H1 (cell line): ENCODE results near the gene ANP32B. TPM values are rescaled to one million over a fixed set of nuclear protein-coding genes. Genes with fewer than 3 reads are reported as not detected.

ENCODE experiments used
- CTCF ChIA-PET: fragments of 300-600 bp; sonication (Branson Sonifier 250); formaldehyde crosslinking; loops from one replicate; lab custom pipeline; 2021; ENCODE audit not compliant: partially characterized antibody; lab: Charles Lee
- POLR2A ChIA-PET: fragments of 300-600 bp; sonication (Branson Sonifier 250); formaldehyde crosslinking; loops from one replicate; lab custom pipeline; 2021; ENCODE audit warnings: inconsistent platforms; ENCODE audit not compliant: partially characterized antibody; lab: Charles Lee
- DNase-seq, 2 experiments: peaks; one replicate each; pipeline versions ENCODE4 v3.0.0 to v3.0.0-alpha.2; 2010 to 2022; ENCODE audit warnings: low spot score in 2 of 2, low read depth in 1 of 2, mixed read lengths in 1 of 2
- FAIRE-seq: peaks from 2 replicates; lab custom pipeline; 2011; peaks lifted over from hg19 to GRCh38; lab: Jason Lieb, UNC
- H2AFZ ChIP-seq: 2 replicates; pipeline ENCODE4 v1.8.1; 2012; ENCODE audit warnings: low read length, inconsistent platforms
- H2AK5ac ChIP-seq: 2 replicates; pipeline ENCODE4 v1.6.1; 2013; ENCODE audit warnings: low read depth, low read length
- H2BK120ac ChIP-seq: replicated peaks from 2 replicates; pipeline ENCODE3; 2013; ENCODE audit warnings: low read depth, low read length, inconsistent platforms
- H2BK12ac ChIP-seq: 2 replicates; pipeline ENCODE4 v1.6.1; 2013; ENCODE audit warnings: low read depth, low read length
- H2BK15ac ChIP-seq: 2 replicates; pipeline ENCODE4 v1.6.1; 2013; ENCODE audit warnings: low read length
- H2BK20ac ChIP-seq: 2 replicates; pipeline ENCODE4 v1.6.1; 2013; ENCODE audit warnings: low read length
- H2BK5ac ChIP-seq: 2 replicates; pipeline ENCODE4 v1.6.1; 2013; ENCODE audit warnings: low read depth, low read length
- H3K14ac ChIP-seq: 2 replicates; pipeline ENCODE4 v1.6.1; 2013; ENCODE audit warnings: inconsistent platforms; ENCODE audit not compliant: insufficient read length
- H3K18ac ChIP-seq: 2 replicates; pipeline ENCODE4 v1.6.1; 2013; ENCODE audit warnings: low read length; ENCODE audit errors: extremely low read depth
- H3K23ac ChIP-seq: 2 replicates; pipeline ENCODE4 v1.6.1; 2013; ENCODE audit warnings: inconsistent platforms; ENCODE audit not compliant: insufficient read length
- H3K23me2 ChIP-seq: 2 replicates; pipeline ENCODE4 v1.6.1; 2013; ENCODE audit warnings: low read depth, low read length
- H3K27ac ChIP-seq: 2 replicates; pipeline ENCODE4 v1.6.1; 2011; ENCODE audit warnings: low read depth, low read length, inconsistent platforms
- H3K27me3 ChIP-seq, 4 experiments: replicated peaks in 1 of 4; 1 replicate in 1 of 4; 2 replicates in 3 of 4; pipeline versions ENCODE4 v1.6.1 to v1.8.1; 2011 to 2013; ENCODE audit warnings: low read length in 3 of 4, mild to moderate bottlenecking in 3 of 4, inconsistent platforms in 2 of 4, mixed read lengths in 2 of 4, moderate library complexity in 1 of 4; ENCODE audit not compliant: control insufficient read depth in 3 of 4, insufficient read depth in 3 of 4; ENCODE audit errors: extremely low read depth in 1 of 4
- H3K36me3 ChIP-seq, 4 experiments: 2 replicates each; pipeline versions ENCODE4 v1.6.1 to v1.8.1; 2011 to 2013; ENCODE audit warnings: mild to moderate bottlenecking in 4 of 4, low read length in 3 of 4, moderate library complexity in 2 of 4, control low read depth in 1 of 4, inconsistent platforms in 1 of 4; ENCODE audit not compliant: insufficient read depth in 4 of 4, control insufficient read depth in 2 of 4
- H3K4ac ChIP-seq: replicated peaks from 2 replicates; pipeline ENCODE3; 2013; ENCODE audit warnings: low read length, low read depth, mixed read lengths, inconsistent platforms; ENCODE audit not compliant: insufficient read length
- H3K4me1 ChIP-seq, 4 experiments: replicated peaks in 1 of 4; 1 replicate in 1 of 4; 2 replicates in 3 of 4; pipeline versions ENCODE4 v1.6.1 to v1.8.1; 2011 to 2013; ENCODE audit warnings: low read length in 3 of 4, inconsistent platforms in 2 of 4, mixed read lengths in 1 of 4; ENCODE audit not compliant: insufficient read depth in 4 of 4, control insufficient read depth in 3 of 4
- H3K4me2 ChIP-seq, 2 experiments: 2 replicates each; pipeline versions ENCODE4 v1.6.1 to v1.8.1; 2011 to 2013; ENCODE audit warnings: low read depth in 2 of 2, low read length in 2 of 2, control low read depth in 1 of 2, inconsistent platforms in 1 of 2, mild to moderate bottlenecking in 1 of 2; ENCODE audit not compliant: insufficient read depth in 1 of 2
- H3K4me3 ChIP-seq, 4 experiments: fragments of 200-600, 300-600 bp in 1 of 4; sonication (generic), shearing (Covaris generic), sonication (Bioruptor Twin) in 1 of 4; 2 replicates each; pipeline versions ENCODE4 v1.5.1 to v1.8.1; 2011 to 2016; ENCODE audit warnings: low read length in 4 of 4, low read depth in 3 of 4, control low read depth in 2 of 4, inconsistent platforms in 2 of 4, mild to moderate bottlenecking in 2 of 4, mixed read lengths in 1 of 4, moderate library complexity in 1 of 4; ENCODE audit not compliant: insufficient read depth in 2 of 4; ENCODE audit errors: extremely low read depth in 1 of 4
- H3K56ac ChIP-seq: replicated peaks from 2 replicates; pipeline ENCODE3; 2013; ENCODE audit warnings: low read depth, mild to moderate bottlenecking, mixed read lengths, low read length, inconsistent platforms; ENCODE audit not compliant: insufficient read length
- H3K79me1 ChIP-seq: 2 replicates; pipeline ENCODE4 v1.6.1; 2013; ENCODE audit warnings: low read depth, low read length, control low read depth
- H3K79me2 ChIP-seq, 2 experiments: 2 replicates each; pipeline versions ENCODE4 v1.6.1 to v1.8.1; 2012 to 2013; ENCODE audit warnings: low read length in 2 of 2, mild to moderate bottlenecking in 2 of 2, inconsistent platforms in 1 of 2; ENCODE audit not compliant: insufficient read depth in 2 of 2, control insufficient read depth in 1 of 2
- H3K9ac ChIP-seq, 4 experiments: replicated peaks in 1 of 4; 1 replicate in 1 of 4; 2 replicates in 3 of 4; pipeline versions ENCODE4 v1.6.1 to v1.8.1; 2011 to 2013; ENCODE audit warnings: low read depth in 3 of 4, low read length in 3 of 4, control low read depth in 2 of 4, mild to moderate bottlenecking in 2 of 4, moderate library complexity in 2 of 4, inconsistent platforms in 1 of 4; ENCODE audit errors: extremely low read depth in 1 of 4
- H3K9me3 ChIP-seq, 2 experiments: 2 replicates each; pipeline versions ENCODE4 v1.6.1 to v1.8.1; 2012 to 2013; ENCODE audit warnings: mild to moderate bottlenecking in 2 of 2, moderate library complexity in 2 of 2, control low read depth in 1 of 2, inconsistent platforms in 1 of 2, low read depth in 1 of 2, low read length in 1 of 2, mixed read lengths in 1 of 2; ENCODE audit not compliant: insufficient read depth in 2 of 2
- H4K20me1 ChIP-seq, 2 experiments: replicated peaks in 1 of 2; 2 replicates each; pipeline versions ENCODE3 to v1.8.1; 2011 to 2013; ENCODE audit warnings: inconsistent platforms in 2 of 2, low read length in 2 of 2, mild to moderate bottlenecking in 1 of 2; ENCODE audit not compliant: insufficient read depth in 2 of 2, control insufficient read depth in 1 of 2
- H4K5ac ChIP-seq: 2 replicates; pipeline ENCODE4 v1.6.1; 2013; ENCODE audit warnings: low read length, low read depth, mixed read lengths, inconsistent platforms; ENCODE audit not compliant: insufficient read length
- H4K8ac ChIP-seq: 2 replicates; pipeline ENCODE4 v1.8.0; 2013; ENCODE audit warnings: mild to moderate bottlenecking, moderate library complexity, low read length, inconsistent platforms; ENCODE audit not compliant: insufficient read depth; ENCODE audit errors: extremely low read depth
- H4K91ac ChIP-seq: replicated peaks from 2 replicates; pipeline ENCODE3; 2013; ENCODE audit warnings: low read length, mixed read lengths, inconsistent platforms; ENCODE audit not compliant: insufficient read length
- BCL11A ChIP-seq, 2 experiments: IDR thresholded peaks; one replicate each; pipeline ENCODE4 v1.6.1; 2011; ENCODE audit warnings: low read depth in 2 of 2, low read length in 2 of 2, mild to moderate bottlenecking in 2 of 2
- BRCA1 ChIP-seq: IDR thresholded peaks from 2 replicates; pipeline ENCODE4 v1.6.1; 2012; ENCODE audit warnings: low read depth, low read length, improper control_type of control experiment
- CREB1 ChIP-seq: IDR thresholded peaks from 2 replicates; pipeline ENCODE4 v1.6.1; 2012; ENCODE audit warnings: inconsistent platforms
- EGR1 ChIP-seq: IDR thresholded peaks from 2 replicates; pipeline ENCODE4 v1.6.1; 2011; ENCODE audit warnings: low read depth, low read length, borderline replicate concordance
- KDM1A ChIP-seq: fragments of 200-600, 300-600 bp; sonication (generic); IDR thresholded peaks from 2 replicates; pipeline ENCODE4 v1.7.1; 2016; ENCODE audit warnings: mild to moderate bottlenecking, low read length, borderline replicate concordance
- KDM4A ChIP-seq: IDR thresholded peaks from one replicate; pipeline ENCODE4 v1.7.1; 2012; ENCODE audit warnings: low read depth, mild to moderate bottlenecking, moderate library complexity, low read length, inconsistent platforms; ENCODE audit not compliant: severe bottlenecking
- NANOG ChIP-seq: IDR thresholded peaks from 2 replicates; pipeline ENCODE4 v1.6.1; 2011; ENCODE audit warnings: low read length, low read depth, mild to moderate bottlenecking, inconsistent platforms; ENCODE audit not compliant: insufficient read depth, poor library complexity, severe bottlenecking
- POLR2A ChIP-seq, 2 experiments: IDR thresholded peaks; 1 replicate in 1 of 2; 2 replicates in 1 of 2; pipeline ENCODE4 v1.6.1; 2011; ENCODE audit warnings: low read depth in 2 of 2, low read length in 2 of 2, mild to moderate bottlenecking in 2 of 2; ENCODE audit errors: control extremely low read depth in 1 of 2
- RAD21 ChIP-seq, 2 experiments: IDR thresholded peaks in 1 of 2; conservative IDR thresholded peaks in 1 of 2; 2 replicates each; pipeline ENCODE4 v1.6.1; 2011; ENCODE audit warnings: low read depth in 2 of 2, low read length in 2 of 2, improper control_type of control experiment in 1 of 2, inconsistent platforms in 1 of 2, mild to moderate bottlenecking in 1 of 2, moderate library complexity in 1 of 2
- RNF2 ChIP-seq: fragments of 200-900, 300-1000 bp; sonication (generic); IDR thresholded peaks from 2 replicates; pipeline ENCODE4 v1.7.1; 2016; ENCODE audit warnings: borderline replicate concordance, low read depth, mild to moderate bottlenecking, antibody characterized with exemption, low read length; ENCODE audit not compliant: poor library complexity, severe bottlenecking; ENCODE audit errors: missing control alignments
- SIN3A ChIP-seq, 2 experiments: IDR thresholded peaks in 1 of 2; conservative IDR thresholded peaks in 1 of 2; 2 replicates each; pipeline ENCODE4 v1.6.1; 2011 to 2012; ENCODE audit warnings: low read length in 2 of 2, improper control_type of control experiment in 1 of 2, low read depth in 1 of 2, mild to moderate bottlenecking in 1 of 2
- TCF12 ChIP-seq: IDR thresholded peaks from 2 replicates; pipeline ENCODE4 v1.6.1; 2011; ENCODE audit warnings: low read depth, mild to moderate bottlenecking, low read length
- TEAD4 ChIP-seq: IDR thresholded peaks from 2 replicates; pipeline ENCODE4 v1.6.1; 2012; ENCODE audit warnings: low read depth, low read length, inconsistent platforms, mixed read lengths
- YY1 ChIP-seq: IDR thresholded peaks from 2 replicates; pipeline ENCODE4 v1.6.1; 2011; ENCODE audit warnings: low read depth, mild to moderate bottlenecking, low read length
- ZNF274 ChIP-seq: IDR thresholded peaks from 2 replicates; pipeline ENCODE4 v1.7.0; 2012; ENCODE audit warnings: low read length, borderline replicate concordance; ENCODE audit errors: extremely low read depth
- WGBS, 2 experiments: shearing (Covaris generic) in 1 of 2; methylation state at CpG; one replicate each; pipeline versions ENCODE4 v1.1.6 to v1.1.7; 2013 to 2015; ENCODE audit warnings: low lambda C conversion rate in 2 of 2, mixed read lengths in 2 of 2, inconsistent platforms in 1 of 2, low coverage in 1 of 2, missing lambda C conversion rate in 1 of 2; ENCODE audit not compliant: insufficient replicate concordance in 2 of 2, insufficient coverage in 1 of 2, insufficient read length in 1 of 2; ENCODE audit errors: extremely low coverage in 1 of 2, missing lambda C conversion rate in 1 of 2; 5-methylcytosine and 5-hydroxymethylcytosine counted together
- polyA plus RNA-seq, 7 experiments: library from polyadenylated mRNA; depleted of rRNA in 3 of 7; stranded (reverse) in 5 of 7; unstranded in 2 of 7; fragments of >200 nt in 5 of 7; fragments of 200-250 nt in 2 of 7; gene quantifications; 1 replicate in 5 of 7; 2 replicates in 1 of 7; 4 replicates in 1 of 7; pipeline versions ENCODE4 v1.2.1 to v1.2.3, GENCODE V29; 2011 to 2013; ENCODE audit warnings: missing spikeins in 2 of 7, mixed read lengths in 2 of 7
- total RNA-seq: library from RNA; stranded (reverse); fragmentation: NEBNext Ultra II Directional; extraction: Animal tissue kit (Norgen Biotek cat#: 25700); gene quantifications from 2 replicates; pipeline ENCODE4 v1.2.1, GENCODE V29; 2021

Gene ANP32B
- total and polyA plus RNA-seq, 2 of the 8 experiments (the other 6 are each of a cell fraction or from before 2014, with no cell fraction given) = 7.6 to 88.1 TPM

DNA sequence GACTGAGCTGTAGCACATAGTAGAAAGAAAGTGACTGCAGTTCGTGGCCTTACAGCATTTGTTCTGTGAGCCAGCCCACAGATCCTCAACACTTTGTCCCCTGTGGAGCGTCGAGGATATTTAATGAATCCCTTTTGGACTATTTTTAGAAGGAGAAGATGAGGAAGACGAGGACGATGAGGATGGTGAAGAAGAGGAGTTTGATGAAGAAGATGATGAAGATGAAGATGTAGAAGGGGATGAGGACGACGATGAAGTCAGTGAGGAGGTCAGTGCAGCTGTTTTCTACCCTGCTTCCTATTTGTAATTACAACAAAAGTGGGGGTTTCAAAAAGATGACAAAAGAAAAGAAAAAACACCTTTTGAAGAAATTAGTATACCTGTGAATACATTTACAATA lies 28.0 kb downstream of the ANP32B start:
- Histone ChIP-seq H3K27me3 (no peaks in the 10 kb centered on the region), H2BK5ac (no peak overlapping the region), H3K4me1 (no peaks in the 10 kb centered on the region), H3K14ac (no peak overlapping the region), H2BK15ac (no peak overlapping the region), H2BK120ac (no peak overlapping the region), H2AK5ac (no peak overlapping the region), H4K91ac (no peak overlapping the region), H3K36me3 (peaks cover 6 to 68% (median 31%) of the 10 kb centered on the region in 4 experiments), H3K4me3 (no peak overlapping the region), H3K9me3 (no peaks in the 10 kb centered on the region), H2BK12ac (no peak overlapping the region), H3K4me2 (no peak overlapping the region), H3K79me1 (no peaks in the 10 kb centered on the region), H4K20me1 (peaks cover 2 to 5% of the 10 kb centered on the region in 2 experiments), H2BK20ac (no peak overlapping the region), H3K27ac (no peak overlapping the region), H3K56ac (no peak overlapping the region), H3K4ac (no peak overlapping the region), H3K79me2 (no peaks in the 10 kb centered on the region), H3K9ac (no peak overlapping the region), H2AFZ (no peak overlapping the region), H4K8ac (no peak overlapping the region), H3K18ac (no peak overlapping the region), H4K5ac (no peak overlapping the region), H3K23me2 (no peaks in the 10 kb centered on the region), H3K23ac (no peak overlapping the region)
- DNase-seq (no peak), FAIRE-seq (no peak)
- 81 to 97% methylated on average over 4 to 7 of the region's 7 CpGs for WGBS, 2 experiments
- CTCF ChIA-PET = interaction anchor here (0.8 to 1.6 kb wide), 2 partner anchors 23 to 25 kb away, joined by 4 to 5 read pairs; no protein-coding TSS in a partner anchor
- POLR2A ChIA-PET = no interaction called here
- TF ChIP-seq RAD21 (IDR thresholded peaks at IDR 0.05 in 1 of 2, conservative IDR thresholded peaks at IDR 0.05 in 1 of 2; ENCODE audit: low read depth in 2 of 2, low read length in 2 of 2) = no peak
- TF ChIP-seq TEAD4 = no peak
- no peak for TF ChIP-seq NANOG
- no peak for TF ChIP-seq TCF12
- no peak for TF ChIP-seq RNF2
- TF ChIP-seq SIN3A (conservative IDR thresholded peaks at IDR 0.05 in 1 of 2, IDR thresholded peaks at IDR 0.05 in 1 of 2; ENCODE audit: low read depth in 1 of 2, low read length in 2 of 2) = no peak
- no peak for TF ChIP-seq KDM4A
- TF ChIP-seq EGR1 = no peak
- no peak for TF ChIP-seq ZNF274
- TF ChIP-seq POLR2A (IDR thresholded peaks at IDR 0.05; ENCODE audit: control extremely low read depth in 1 of 2, low read depth in 2 of 2, low read length in 2 of 2) = no peak
- TF ChIP-seq YY1 = no peak
- no peak for TF ChIP-seq BCL11A (IDR thresholded peaks at IDR 0.05; ENCODE audit: low read depth in 2 of 2, low read length in 2 of 2)
- no peak for TF ChIP-seq KDM1A
- TF ChIP-seq CREB1 = no peak
- no peak for TF ChIP-seq BRCA1
